ENCODE measurements around the gene TAF12.
"Not testable (repeated sequence)": the region's sequence is repeated elsewhere in the genome, so short reads cannot be mapped to it uniquely, and the experiment has no call there.

TAF12 gene

GRCh38 chr1:28655448-28656311, 12.8 kb upstream of the TAF12 start:
- not testable (repeated sequence) for H3K27me3 Mint-ChIP-seq; H3K4me3 Mint-ChIP-seq; ATAC-seq; H3K9me3 Mint-ChIP-seq; H3K36me3 Mint-ChIP-seq (ENCODE audit: low read depth); DNase-seq; H3K27ac Mint-ChIP-seq; H3K4me1 Mint-ChIP-seq

- H3K9me3 Mint-ChIP-seq; H3K4me3 Mint-ChIP-seq; H3K4me1 Mint-ChIP-seq; H3K27me3 Mint-ChIP-seq; H3K36me3 Mint-ChIP-seq (ENCODE audit: low read depth); H3K27ac Mint-ChIP-seq; ATAC-seq; DNase-seq: not testable (repeated sequence)
Measured at GRCh38 chr1:28653870-28654269, 11.0 kb upstream of the TAF12 start.

- not testable (repeated sequence) for H3K4me3 Mint-ChIP-seq; H3K27me3 Mint-ChIP-seq; ATAC-seq; H3K27ac Mint-ChIP-seq; H3K36me3 Mint-ChIP-seq (ENCODE audit: low read depth); H3K9me3 Mint-ChIP-seq; DNase-seq
- H3K4me1 Mint-ChIP-seq, result peaks cover 13% of the 10 kb centered on the region
Measured at GRCh38 chr1:28653063-28653462, 10.2 kb upstream of the TAF12 start.

GRCh38 chr1:28648474-28649198, 5.8 kb upstream of the TAF12 start, which contains the start of gene RNU11:
TSS of gene RNU11 (plus strand) at chr1:28648600.
- Mint-ChIP-seq H3K9me3 (no peaks in the 10 kb centered on the region), H3K4me3 (peak within 1 kb of the TSS; percentile 83), H3K27me3 (no peaks in the 10 kb centered on the region), H3K27ac (peak within 1 kb of the TSS; percentile 98), H3K4me1 (peaks cover 38% of the 10 kb centered on the region), H3K36me3 (ENCODE audit: low read depth) (peaks cover 3% of the 10 kb centered on the region)
- DNase-seq (peak; percentile 84), ATAC-seq (peak; percentile 81)

GRCh38 chr1:28648008-28648473, 5.2 kb upstream of the TAF12 start:
- DNase-seq, result peak; percentile 85
- H3K4me1 Mint-ChIP-seq, result peaks cover 42% of the 10 kb centered on the region
- peak overlapping the region; percentile 83 for H3K4me3 Mint-ChIP-seq
- H3K27ac Mint-ChIP-seq, result peak overlapping the region; percentile 98
- no peaks in the 10 kb centered on the region for H3K27me3 Mint-ChIP-seq
- H3K9me3 Mint-ChIP-seq, result no peaks in the 10 kb centered on the region
- peak; percentile 75 for ATAC-seq
- H3K36me3 Mint-ChIP-seq (ENCODE audit: low read depth), result peaks cover 8% of the 10 kb centered on the region

GRCh38 chr1:28646040-28646439, 3.2 kb upstream of the TAF12 start:
- peak overlapping the region; percentile 12 for H3K27ac Mint-ChIP-seq
- H3K36me3 Mint-ChIP-seq (ENCODE audit: low read depth), result peaks cover 11% of the 10 kb centered on the region
- H3K4me1 Mint-ChIP-seq, result peaks cover 62% of the 10 kb centered on the region
- H3K9me3 Mint-ChIP-seq, result no peaks in the 10 kb centered on the region
- ATAC-seq (no peak), DNase-seq (no peak)
- H3K27me3 Mint-ChIP-seq, result no peaks in the 10 kb centered on the region
- no peak overlapping the region for H3K4me3 Mint-ChIP-seq

GRCh38 chr1:28645406-28645805, 2.5 kb upstream of the TAF12 start:
- H3K27me3 Mint-ChIP-seq, ATAC-seq, H3K27ac Mint-ChIP-seq, H3K9me3 Mint-ChIP-seq, H3K4me3 Mint-ChIP-seq, DNase-seq: not testable (repeated sequence)
- Mint-ChIP-seq H3K4me1 (peaks cover 67% of the 10 kb centered on the region), H3K36me3 (ENCODE audit: low read depth) (peaks cover 11% of the 10 kb centered on the region)

GRCh38 chr1:28644494-28644893, 1.6 kb upstream of the TAF12 start:
- Mint-ChIP-seq H3K4me3 (peak overlapping the region; percentile 99), H3K27ac (peak overlapping the region; percentile 97), H3K4me1 (peaks cover 71% of the 10 kb centered on the region), H3K27me3 (no peaks in the 10 kb centered on the region), H3K9me3 (no peaks in the 10 kb centered on the region), H3K36me3 (ENCODE audit: low read depth) (peaks cover 16% of the 10 kb centered on the region)
- ATAC-seq (no peak), DNase-seq (no peak)

GRCh38 chr1:28642056-28642846, 616 bp downstream of the TAF12 start:
- Mint-ChIP-seq H3K9me3 (no peaks in the 10 kb centered on the region), H3K27me3 (no peaks in the 10 kb centered on the region), H3K4me3 (peak overlapping the region; percentile 99), H3K36me3 (ENCODE audit: low read depth) (peaks cover 16% of the 10 kb centered on the region), H3K4me1 (peaks cover 49% of the 10 kb centered on the region), H3K27ac (peak overlapping the region; percentile 97)
- ATAC-seq (peak; percentile 17), DNase-seq (no peak)

- peak overlapping the region; percentile 11 for H3K4me3 Mint-ChIP-seq
- no peaks in the 10 kb centered on the region for H3K9me3 Mint-ChIP-seq
- DNase-seq (peak; percentile 14), ATAC-seq (no peak)
- no peaks in the 10 kb centered on the region for H3K27me3 Mint-ChIP-seq
- H3K4me1 Mint-ChIP-seq, result peaks cover 51% of the 10 kb centered on the region
- H3K27ac Mint-ChIP-seq, result no peak overlapping the region
- H3K36me3 Mint-ChIP-seq (ENCODE audit: low read depth), result peaks cover 20% of the 10 kb centered on the region
Measured at GRCh38 chr1:28640766-28641165, 2.1 kb downstream of the TAF12 start.

- Mint-ChIP-seq H3K9me3 (no peaks in the 10 kb centered on the region), H3K36me3 (ENCODE audit: low read depth) (peaks cover 7% of the 10 kb centered on the region), H3K4me1 (peaks cover 12% of the 10 kb centered on the region), H3K4me3 (no peak overlapping the region), H3K27me3 (no peaks in the 10 kb centered on the region), H3K27ac (peak overlapping the region; percentile 40)
- no peak for DNase-seq
- no peak for ATAC-seq
Measured at GRCh38 chr1:28632560-28632959, 10.3 kb downstream of the TAF12 start.

- H3K27ac Mint-ChIP-seq, result no peak overlapping the region
- ATAC-seq, result no peak
- H3K9me3 Mint-ChIP-seq, result no peaks in the 10 kb centered on the region
- H3K36me3 Mint-ChIP-seq (ENCODE audit: low read depth), result peaks cover 7% of the 10 kb centered on the region
- H3K4me3 Mint-ChIP-seq, result no peak overlapping the region
- DNase-seq, result no peak
- H3K4me1 Mint-ChIP-seq, result peaks cover 8% of the 10 kb centered on the region
- H3K27me3 Mint-ChIP-seq, result no peaks in the 10 kb centered on the region
Measured at GRCh38 chr1:28631713-28632112, 11.2 kb downstream of the TAF12 start.

GRCh38 chr1:28613175-28613574, 29.7 kb downstream of the TAF12 start:
- no peak for DNase-seq
- ATAC-seq, result no peak
- no peaks in the 10 kb centered on the region for H3K9me3 Mint-ChIP-seq
- H3K27me3 Mint-ChIP-seq, result no peaks in the 10 kb centered on the region
- H3K27ac Mint-ChIP-seq, result no peak overlapping the region
- H3K4me1 Mint-ChIP-seq, result no peaks in the 10 kb centered on the region
- peaks cover 32% of the 10 kb centered on the region for H3K36me3 Mint-ChIP-seq (ENCODE audit: low read depth)
- no peak overlapping the region for H3K4me3 Mint-ChIP-seq

- Mint-ChIP-seq H3K9me3 (no peaks in the 10 kb centered on the region), H3K36me3 (ENCODE audit: low read depth) (peaks cover 31% of the 10 kb centered on the region), H3K4me1 (peaks cover 8% of the 10 kb centered on the region), H3K4me3 (no peak overlapping the region), H3K27ac (no peak overlapping the region), H3K27me3 (no peaks in the 10 kb centered on the region)
- DNase-seq (no peak), ATAC-seq (no peak)
Measured at GRCh38 chr1:28606771-28607170, 36.1 kb downstream of the TAF12 start.
